WI38 (cell line): Measurements from ENCODE around the gene KCNAB1.

Experiments used
- H3K4me3 ChIP-seq: 2 replicates; pipeline ENCODE4 v1.5.1; 2011; ENCODE audit warnings: low read depth, mild to moderate bottlenecking, control low read depth, low read length
- CTCF ChIP-seq: IDR thresholded peaks from 2 replicates; pipeline ENCODE4 v1.5.1; 2012; ENCODE audit warnings: low read depth, mild to moderate bottlenecking, control low read depth, low read length

Gene KCNAB1

GRCh38 chr3:156479604-156480003 is 359.2 kb downstream of the KCNAB1 start:
- H3K4me3 ChIP-seq, result no peak overlapping the region
- no peak for TF ChIP-seq CTCF

GRCh38 chr3:156480949-156481348 is 360.6 kb downstream of the KCNAB1 start:
- no peak for TF ChIP-seq CTCF
- H3K4me3 ChIP-seq, result no peak overlapping the region

- TF ChIP-seq CTCF, result no peak
- no peak overlapping the region for H3K4me3 ChIP-seq
These were observed 362.6 kb downstream of the KCNAB1 start for GRCh38 chr3:156483002-156483401.

- peak overlapping the region; percentile 33 for H3K4me3 ChIP-seq
- TF ChIP-seq CTCF, result no peak
These were observed 363.0 kb downstream of the KCNAB1 start for GRCh38 chr3:156483426-156483825.

- H3K4me3 ChIP-seq, result peak overlapping the region; percentile 33
- no peak for TF ChIP-seq CTCF
These were observed 363.8 kb downstream of the KCNAB1 start for GRCh38 chr3:156483961-156484787.

- H3K4me3 ChIP-seq, result no peak overlapping the region
- no peak for TF ChIP-seq CTCF
These were observed 368.4 kb downstream of the KCNAB1 start for GRCh38 chr3:156488767-156489166.

GRCh38 chr3:156489462-156489911 is 369.1 kb downstream of the KCNAB1 start:
- no peak overlapping the region for H3K4me3 ChIP-seq
- no peak for TF ChIP-seq CTCF
